Spinal cord (tissue), 10 donors: ENCODE data around the gene CELSR1. TPM values are rescaled to one million over a fixed set of nuclear protein-coding genes. Genes with fewer than 3 reads are reported as not detected.
A peak's percentile ranks its signal among the peaks of the same experiment; 100 is the strongest.

Experiments
- DNase-seq, 6 donors: peaks; one replicate each; pipeline versions ENCODE4 v3.0.0 to v3.0.0-alpha.2; 2013 to 2015; ENCODE audit warnings: low spot score in 6 of 6, low read depth in 4 of 6
- H3K27ac ChIP-seq: one replicate; pipeline ENCODE4 v1.5.1; 2013; ENCODE audit warnings: low read depth, low read length, control low read depth
- H3K27me3 ChIP-seq: one replicate; pipeline ENCODE4 v1.6.1; 2013; ENCODE audit warnings: low read length; ENCODE audit not compliant: control insufficient read depth, insufficient read depth
- H3K36me3 ChIP-seq: one replicate; pipeline ENCODE4 v1.6.1; 2013; ENCODE audit warnings: low read length; ENCODE audit not compliant: control insufficient read depth, insufficient read depth
- H3K4me1 ChIP-seq: one replicate; pipeline ENCODE4 v1.6.1; 2013; ENCODE audit warnings: low read length; ENCODE audit not compliant: control insufficient read depth, insufficient read depth
- H3K4me3 ChIP-seq: one replicate; pipeline ENCODE4 v1.5.1; 2013; ENCODE audit warnings: low read depth, low read length, control low read depth
- H3K9me3 ChIP-seq: one replicate; pipeline ENCODE4 v1.6.1; 2013; ENCODE audit warnings: low read length; ENCODE audit not compliant: control insufficient read depth, insufficient read depth
- WGBS: methylation state at CpG from one replicate; pipeline ENCODE4 v1.1.5; 2013; ENCODE audit warnings: missing lambda C conversion rate; ENCODE audit not compliant: insufficient coverage; 5-methylcytosine and 5-hydroxymethylcytosine counted together
- polyA plus RNA-seq, 2 donors: library from polyadenylated mRNA; unstranded; fragments of 120-200 nt; gene quantifications; one replicate each; pipeline ENCODE4 v1.2.1, GENCODE V29; 2013; ENCODE audit not compliant: insufficient read length in 2 of 2
- total RNA-seq, 2 donors: library from RNA; depleted of rRNA in 1 of 2; stranded (reverse); fragments of 120-200 nt in 1 of 2; fragments of >200 nt in 1 of 2; gene quantifications; one replicate each; pipeline versions ENCODE4 v1.2.3 to v1.2.4, GENCODE V29; 2013 to 2014
- donor health status: healthy.

Gene CELSR1
- total and polyA plus RNA-seq, 4 donors: 2.9 to 8.2 (median 6.6) TPM

DNA sequence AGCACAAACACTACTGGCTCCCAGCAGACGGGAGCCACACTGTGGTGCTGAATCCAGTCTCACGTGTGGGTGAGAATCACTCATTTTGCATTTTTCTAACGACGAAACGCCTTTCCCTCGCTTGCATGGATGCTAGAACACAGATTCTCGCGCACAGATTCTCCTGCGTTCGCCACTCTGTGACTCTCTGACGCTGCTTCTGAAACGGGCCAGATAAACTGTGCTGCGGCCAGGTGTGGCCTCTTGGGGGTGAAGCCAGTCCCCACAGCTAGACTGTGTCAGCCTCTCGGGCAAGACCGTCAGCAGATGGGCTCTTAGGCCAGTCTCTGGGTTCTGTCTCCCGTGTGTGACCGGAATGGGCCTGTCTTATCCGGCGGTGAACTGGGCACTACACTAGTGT, 157.4 kb downstream of the CELSR1 start:
- WGBS: 79% methylated on average over 19 of the region's 19 CpGs
- Histone ChIP-seq H3K27ac (no peak overlapping the region), H3K4me1 (peaks cover 28% of the 10 kb centered on the region), H3K4me3 (no peak overlapping the region), H3K36me3 (peaks cover 40% of the 10 kb centered on the region), H3K27me3 (peaks cover 2% of the 10 kb centered on the region), H3K9me3 (no peaks in the 10 kb centered on the region)
- peak in 1 of 6 donors; percentile 9 for DNase-seq

GRCh38 chr22:46379066-46379930, 158.1 kb downstream of the CELSR1 start:
- Histone ChIP-seq H3K4me3 (no peak overlapping the region), H3K27ac (no peak overlapping the region), H3K36me3 (peaks cover 47% of the 10 kb centered on the region), H3K9me3 (no peaks in the 10 kb centered on the region), H3K27me3 (peaks cover 2% of the 10 kb centered on the region), H3K4me1 (peaks cover 28% of the 10 kb centered on the region)
- whole genome bisulfite sequencing: 56% methylated on average over 24 of the region's 29 CpGs
- peak in 2 of 6 donors; percentile 13 to 40 for DNase-seq

GRCh38 chr22:46378426-46379065, 158.9 kb downstream of the CELSR1 start:
- Histone ChIP-seq H3K27me3 (peaks cover 2% of the 10 kb centered on the region), H3K9me3 (no peaks in the 10 kb centered on the region), H3K4me1 (peaks cover 28% of the 10 kb centered on the region), H3K27ac (no peak overlapping the region), H3K4me3 (no peak overlapping the region), H3K36me3 (peaks cover 48% of the 10 kb centered on the region)
- WGBS: 55% methylated on average over 22 of the region's 22 CpGs
- no peak for DNase-seq

DNA sequence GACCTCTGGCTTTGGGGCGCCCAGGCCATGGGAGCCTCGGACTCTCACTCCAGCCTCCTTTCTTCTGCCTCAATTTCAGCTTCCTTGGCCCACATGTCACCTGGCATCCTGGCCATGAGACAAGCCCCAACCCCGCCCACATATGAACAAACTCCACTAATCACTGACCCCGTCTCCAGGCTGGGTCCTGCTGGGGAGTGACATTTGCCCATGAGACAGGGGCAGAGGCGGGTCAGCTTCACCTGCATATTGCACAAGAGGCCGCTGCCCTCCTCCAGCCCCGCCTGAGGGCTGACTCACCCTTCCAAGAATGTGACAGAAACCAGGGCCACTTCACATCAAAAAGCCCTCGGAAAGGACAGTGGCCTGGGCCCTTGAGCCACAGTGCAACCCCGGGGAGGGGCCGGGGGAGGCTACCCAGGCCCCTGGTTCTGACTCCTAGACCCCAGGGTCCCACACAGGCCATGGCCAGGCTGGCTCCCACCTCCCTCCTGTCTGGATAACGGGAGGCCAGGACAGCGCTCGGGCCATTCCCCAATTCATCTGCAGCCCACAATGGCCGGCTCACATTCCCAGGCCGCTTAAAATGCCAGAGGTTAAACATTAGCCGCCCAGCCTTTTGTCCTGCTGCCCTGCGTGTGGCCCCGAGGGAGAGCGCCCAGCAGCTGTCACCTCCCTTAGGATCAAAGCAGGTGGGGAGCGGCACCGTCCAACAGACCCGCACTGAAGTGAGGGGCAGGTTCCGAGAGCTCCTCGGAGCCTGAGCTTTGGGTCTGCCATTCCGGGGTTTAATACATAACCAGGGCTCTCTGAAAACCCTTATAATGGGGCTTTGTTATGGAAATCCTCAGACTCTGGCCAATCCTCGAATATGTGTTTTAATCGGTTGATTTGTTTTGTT, 159.6 kb downstream of the CELSR1 start:
- DNase-seq: no peak
- 55% methylated on average over 24 of the region's 27 CpGs for WGBS
- no peak overlapping the region for H3K4me3 ChIP-seq
- H3K36me3 ChIP-seq: peaks cover 51% of the 10 kb centered on the region
- H3K4me1 ChIP-seq: peaks cover 28% of the 10 kb centered on the region
- peaks cover 2% of the 10 kb centered on the region for H3K27me3 ChIP-seq
- H3K9me3 ChIP-seq: no peaks in the 10 kb centered on the region
- H3K27ac ChIP-seq: no peak overlapping the region

DNA sequence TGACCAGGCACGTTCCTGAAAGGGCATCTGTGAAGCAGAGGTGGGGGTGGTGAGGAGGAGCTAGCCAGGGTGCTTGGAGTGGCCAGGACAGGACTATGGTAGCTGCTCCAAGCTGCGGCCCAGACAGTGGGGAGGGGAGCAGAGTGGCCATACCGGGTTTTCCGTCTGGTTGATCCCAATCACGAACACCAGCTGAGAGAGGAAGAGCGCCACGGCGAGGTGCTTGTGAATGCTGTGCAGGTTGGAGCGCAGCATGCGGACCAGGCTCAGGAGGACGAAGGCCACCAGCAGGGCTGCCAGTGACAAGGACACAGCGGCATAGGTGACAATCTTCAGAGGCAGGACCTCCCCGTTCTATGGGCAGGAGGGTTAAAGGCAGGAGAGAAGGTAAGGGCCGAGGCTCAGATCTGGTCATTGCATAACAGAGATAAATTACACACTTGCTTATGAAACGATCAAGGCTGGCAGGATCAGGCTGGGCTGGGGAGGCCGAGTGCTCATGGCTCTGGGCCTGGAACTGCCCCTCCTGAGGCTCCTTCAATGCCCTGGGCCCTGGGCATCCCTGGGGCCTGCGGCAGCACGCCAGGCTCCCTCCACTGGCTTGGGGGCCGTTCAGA, 160.4 kb downstream of the CELSR1 start:
- Histone ChIP-seq H3K9me3 (no peaks in the 10 kb centered on the region), H3K4me1 (peaks cover 28% of the 10 kb centered on the region), H3K36me3 (peaks cover 54% of the 10 kb centered on the region), H3K4me3 (no peak overlapping the region), H3K27me3 (peaks cover 2% of the 10 kb centered on the region), H3K27ac (no peak overlapping the region)
- 85% methylated on average over 18 of the region's 19 CpGs for WGBS
- no peak for DNase-seq

DNA sequence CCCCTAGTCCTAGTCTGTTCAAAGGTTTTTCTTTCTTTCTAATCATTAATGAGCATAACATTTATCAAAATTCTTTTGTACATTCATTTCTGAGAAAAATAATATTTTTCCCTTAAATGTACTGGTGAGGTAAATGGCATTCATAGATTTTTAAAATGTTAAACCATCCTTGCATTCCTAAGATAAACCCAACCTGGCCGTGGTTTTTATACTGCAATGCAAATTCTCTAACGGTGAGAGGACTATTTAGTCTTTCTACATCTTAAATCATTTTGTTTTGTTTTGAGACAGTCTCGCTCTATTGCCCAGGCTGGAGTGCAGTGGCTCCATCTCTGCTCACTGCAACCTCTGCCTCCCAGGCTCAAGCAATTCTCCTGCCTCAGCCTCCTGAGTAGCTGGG, 161.3 kb downstream of the CELSR1 start:
- no peak for DNase-seq
- WGBS: 94% methylated on average over 3 of the region's 3 CpGs
- Histone ChIP-seq H3K4me3 (no peak overlapping the region), H3K27ac (no peak overlapping the region), H3K27me3 (peaks cover 2% of the 10 kb centered on the region), H3K4me1 (peaks cover 28% of the 10 kb centered on the region), H3K9me3 (no peaks in the 10 kb centered on the region), H3K36me3 (peaks cover 47% of the 10 kb centered on the region)

- Histone ChIP-seq H3K4me1 (peaks cover 24% of the 10 kb centered on the region), H3K9me3 (no peaks in the 10 kb centered on the region), H3K36me3 (peaks cover 44% of the 10 kb centered on the region), H3K27me3 (peaks cover 2% of the 10 kb centered on the region), H3K4me3 (no peak overlapping the region), H3K27ac (no peak overlapping the region)
- WGBS: 94% methylated on average over 35 of the region's 38 CpGs
- DNase-seq: no peak
These were observed 162.6 kb downstream of the CELSR1 start for GRCh38 chr22:46374663-46375474.

- Histone ChIP-seq H3K27me3 (peaks cover 2% of the 10 kb centered on the region), H3K36me3 (peaks cover 51% of the 10 kb centered on the region), H3K27ac (no peak overlapping the region), H3K4me3 (no peak overlapping the region), H3K4me1 (peaks cover 18% of the 10 kb centered on the region), H3K9me3 (no peaks in the 10 kb centered on the region)
- 77% methylated on average over 21 of the region's 31 CpGs for WGBS
- DNase-seq: peak in 1 of 6 donors; percentile 7
These were observed 163.3 kb downstream of the CELSR1 start for GRCh38 chr22:46373921-46374662.
